ENCODE measurements around the gene RNF157.
A peak's percentile ranks its signal among the peaks of the same experiment; 100 is the strongest.

The RNF157 gene

GRCh38 chr17:76266244-76266938 lies 26.1 kb upstream of the RNF157 start:
- TF ChIP-seq CTCF (IDR thresholded peaks at IDR 0.05) = no peak
- no peaks in the 10 kb centered on the region for H3K27me3 ChIP-seq (ENCODE audit: control insufficient read depth, insufficient read depth, low read length)
- H3K27ac ChIP-seq = peak overlapping the region; percentile 90
- peak overlapping the region; percentile 94 for H3K9ac ChIP-seq
- H3K4me1 ChIP-seq = peaks cover 42% of the 10 kb centered on the region
- peaks cover 29% of the 10 kb centered on the region for H3K79me2 ChIP-seq
- H3K9me3 ChIP-seq (ENCODE audit: control insufficient read depth, low read length) = no peaks in the 10 kb centered on the region
- H3K4me3 ChIP-seq (ENCODE audit: low read depth, low read length) = peak overlapping the region; percentile 81
- peak overlapping the region; percentile 78 for H2AFZ ChIP-seq
- no peaks in the 10 kb centered on the region for H3K36me3 ChIP-seq (ENCODE audit: control insufficient read depth, insufficient read depth, low read length)
- H3K4me2 ChIP-seq (ENCODE audit: low read length) = peak overlapping the region; percentile 66

DNA sequence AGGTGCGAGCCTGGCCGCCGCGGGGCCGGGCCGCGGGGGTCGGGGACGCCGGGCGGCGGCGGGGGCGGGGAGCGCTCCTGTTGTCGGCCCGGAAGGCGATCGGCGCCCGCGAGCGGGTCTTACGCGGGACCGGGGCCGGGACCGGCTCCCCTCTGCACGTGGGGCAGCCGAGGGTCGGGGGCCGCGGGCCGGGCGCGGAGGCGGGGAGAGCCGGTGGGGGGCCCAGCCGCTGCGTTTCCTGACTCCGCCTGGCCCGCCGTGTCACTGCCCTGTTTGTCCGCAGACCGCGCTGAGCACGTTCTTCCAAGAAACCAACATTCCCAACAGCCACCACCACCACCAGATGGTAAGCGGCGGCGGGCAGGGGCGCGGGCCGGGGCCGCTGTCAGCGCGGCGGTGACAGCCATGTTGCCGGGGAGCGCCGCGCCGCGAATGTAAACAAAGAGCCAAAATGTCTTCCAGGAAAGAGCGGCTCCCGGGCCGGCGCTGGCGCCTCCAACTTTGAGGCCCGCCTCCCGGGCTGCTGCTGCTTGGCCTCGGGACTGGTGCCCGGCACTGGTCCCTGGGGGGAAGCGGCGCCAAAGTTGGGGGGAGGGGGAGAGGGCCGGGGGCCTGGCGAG lies 25.4 kb upstream of the RNF157 start:
- Histone ChIP-seq H3K9me3 (ENCODE audit: control insufficient read depth, low read length) (no peaks in the 10 kb centered on the region), H3K27ac (peak overlapping the region; percentile 90), H3K4me1 (peaks cover 41% of the 10 kb centered on the region)

DNA sequence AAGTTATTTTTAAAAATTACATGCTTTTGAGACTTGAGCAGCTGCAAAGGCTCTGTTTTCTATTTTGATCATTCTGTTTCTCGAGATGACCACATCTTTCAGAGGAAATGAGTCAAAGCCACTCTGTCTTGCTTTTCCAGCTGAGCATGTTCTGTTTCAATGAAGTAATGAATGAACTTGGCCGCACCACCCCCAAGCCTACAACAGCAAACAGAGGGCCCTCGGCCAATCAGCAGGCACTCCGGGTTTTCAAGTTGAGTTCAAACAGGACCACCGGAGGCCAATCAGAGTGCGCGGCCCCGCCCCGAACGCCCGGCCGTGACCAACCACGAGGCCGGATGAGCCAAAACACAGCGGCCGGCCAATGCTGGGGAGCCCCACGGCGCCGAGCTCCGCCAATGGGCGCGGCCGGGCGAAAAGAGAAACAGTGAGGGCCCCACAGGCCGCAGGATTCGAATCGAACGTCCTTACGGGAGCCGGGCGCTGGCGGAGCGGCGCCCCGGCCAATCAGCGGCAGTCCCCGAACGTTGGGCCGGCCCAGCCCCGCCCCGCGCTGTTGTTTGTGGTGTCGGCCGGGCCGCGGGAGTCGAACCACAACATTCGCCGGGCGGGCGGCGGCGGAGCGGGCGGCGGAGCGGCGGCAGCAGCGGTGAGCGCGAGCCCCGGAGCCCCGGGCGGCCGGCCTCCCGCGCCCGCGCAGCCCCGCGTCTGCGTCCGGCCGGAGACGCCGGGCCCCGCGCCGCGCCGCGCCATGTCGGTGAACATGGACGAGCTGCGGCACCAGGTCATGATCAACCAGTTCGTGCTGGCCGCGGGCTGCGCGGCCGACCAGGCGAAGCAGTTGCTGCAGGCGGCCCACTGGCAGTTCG lies 24.7 kb upstream of the RNF157 start, which contains the start of gene UBALD2:
UBALD2 (plus strand) TSS at position 594 of the 869 bp plus-strand sequence; CDS start at position 752, 158 bp downstream.
- Histone ChIP-seq H3K4me3 (ENCODE audit: low read depth, low read length) (peak within 1 kb of the TSS; percentile 81), H3K9me3 (ENCODE audit: control insufficient read depth, low read length) (no peaks in the 10 kb centered on the region), H3K4me2 (ENCODE audit: low read length) (peak within 1 kb of the TSS; percentile 66), H3K27ac (peak within 1 kb of the TSS; percentile 90), H3K79me2 (peaks cover 29% of the 10 kb centered on the region), H3K9ac (peak within 1 kb of the TSS; percentile 94), H3K36me3 (ENCODE audit: control insufficient read depth, insufficient read depth, low read length) (no peaks in the 10 kb centered on the region), H3K27me3 (ENCODE audit: control insufficient read depth, insufficient read depth, low read length) (no peaks in the 10 kb centered on the region), H3K4me1 (peaks cover 41% of the 10 kb centered on the region), H2AFZ (peak within 1 kb of the TSS; percentile 78)
- TF ChIP-seq CTCF (IDR thresholded peaks at IDR 0.05) = no peak

More for the DNA sequence above, 25.4 kb upstream of the RNF157 start:
- Histone ChIP-seq H3K27me3 (ENCODE audit: control insufficient read depth, insufficient read depth, low read length) (no peaks in the 10 kb centered on the region), H3K79me2 (peaks cover 29% of the 10 kb centered on the region), H3K36me3 (ENCODE audit: control insufficient read depth, insufficient read depth, low read length) (no peaks in the 10 kb centered on the region), H3K4me3 (ENCODE audit: low read depth, low read length) (peak overlapping the region; percentile 81), H3K9ac (peak overlapping the region; percentile 94), H3K4me2 (ENCODE audit: low read length) (peak overlapping the region; percentile 66), H2AFZ (peak overlapping the region; percentile 78)
- TF ChIP-seq CTCF (IDR thresholded peaks at IDR 0.05) = no peak

DNA sequence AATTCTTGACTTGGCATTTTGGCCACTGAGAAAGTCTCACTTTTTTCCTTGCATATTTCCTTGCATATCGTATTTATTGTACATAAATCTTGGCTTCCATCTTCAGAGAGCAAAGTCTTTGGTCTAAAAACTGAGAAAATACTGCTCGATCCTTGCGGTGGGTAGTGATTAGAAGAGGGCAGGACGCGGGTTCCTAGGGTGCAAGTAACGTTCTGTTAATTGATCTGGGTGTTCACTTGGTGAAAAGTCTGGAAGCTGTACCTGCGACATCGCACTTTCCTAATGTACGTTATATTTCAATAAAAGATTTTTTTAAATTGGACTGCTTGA lies 24.1 kb upstream of the RNF157 start:
- Histone ChIP-seq H3K27ac (peak overlapping the region; percentile 78), H3K4me1 (peaks cover 36% of the 10 kb centered on the region), H3K4me2 (ENCODE audit: low read length) (peak overlapping the region; percentile 39), H3K9ac (no peak overlapping the region), H3K27me3 (ENCODE audit: control insufficient read depth, insufficient read depth, low read length) (no peaks in the 10 kb centered on the region), H3K79me2 (peaks cover 25% of the 10 kb centered on the region), H2AFZ (peak overlapping the region; percentile 53), H3K36me3 (ENCODE audit: control insufficient read depth, insufficient read depth, low read length) (no peaks in the 10 kb centered on the region), H3K4me3 (ENCODE audit: low read depth, low read length) (peak overlapping the region; percentile 36), H3K9me3 (ENCODE audit: control insufficient read depth, low read length) (no peaks in the 10 kb centered on the region)
- no peak for TF ChIP-seq CTCF (IDR thresholded peaks at IDR 0.05)

Data from parathyroid adenoma (tissue), 2 donors.